ENCODE measurements around the gene ENOX2.
A peak's percentile ranks its signal among the peaks of the same experiment; 100 is the strongest.

The ENOX2 gene

DNA sequence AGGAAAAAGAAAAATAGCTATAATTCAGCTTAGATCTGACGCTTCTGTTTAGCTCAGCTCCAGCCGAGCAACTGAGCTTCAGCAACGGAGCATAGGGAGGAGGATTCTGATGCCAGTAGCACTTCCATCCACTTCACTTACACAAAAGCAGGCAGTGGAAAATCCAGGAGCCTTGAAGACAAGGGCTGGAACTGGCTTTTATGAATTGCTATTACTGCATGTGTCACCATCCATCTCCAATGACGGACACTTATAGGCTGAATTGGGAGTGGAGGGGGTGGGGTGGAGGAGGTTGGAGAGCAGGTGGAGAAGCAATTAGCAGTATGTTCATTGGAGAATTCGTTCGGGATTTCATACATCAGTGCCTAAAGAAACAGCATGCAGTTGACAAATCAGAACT is 15.6 kb downstream of the ENOX2 start:
- intact Hi-C loops (cut with DNase I): no loop called here
- DNase-seq: peak in 8 of 42 donors; percentile 2 to 41 (median 14)

- intact Hi-C loops (cut with DNase I): no loop called here
- DNase-seq: no peak
Observed at GRCh38 chrX:130885996-130886395, 17.0 kb downstream of the ENOX2 start.

- no peak for DNase-seq
- intact Hi-C loops (cut with DNase I): no loop called here
Observed at GRCh38 chrX:130885508-130885907, 17.5 kb downstream of the ENOX2 start.

- no peak for DNase-seq
- intact Hi-C loops (cut with DNase I): no loop called here
Observed at GRCh38 chrX:130884627-130885026, 18.4 kb downstream of the ENOX2 start.

DNA sequence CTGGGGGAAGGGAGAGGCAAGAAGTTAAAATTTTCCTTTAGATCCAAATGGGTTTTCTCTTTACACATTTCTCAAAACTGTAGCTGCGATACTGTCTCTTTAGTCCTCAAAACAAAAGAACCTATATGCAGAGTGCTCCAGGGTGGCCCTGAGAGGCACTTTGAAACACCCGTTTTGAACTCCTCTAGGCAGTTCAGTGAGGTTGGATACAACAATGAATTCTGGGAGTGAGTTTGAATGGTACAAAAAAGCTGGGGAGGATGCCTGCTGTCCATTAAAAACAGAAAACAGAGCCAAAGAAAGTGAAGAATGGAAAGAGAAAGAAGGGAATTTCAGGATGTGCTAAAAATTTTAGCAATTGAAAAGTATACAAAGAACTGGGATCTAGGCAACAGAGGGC is 23.1 kb downstream of the ENOX2 start:
- DNase-seq: no peak
- intact Hi-C loops (cut with DNase I): no loop called here

GRCh38 chrX:130878350-130879341 is 24.4 kb downstream of the ENOX2 start:
- peak in 23 of 42 donors; percentile 9 to 59 (median 15) for DNase-seq
- intact Hi-C loops (cut with DNase I): no loop called here

GRCh38 chrX:130877892-130878341 is 25.1 kb downstream of the ENOX2 start:
- DNase-seq: no peak
- intact Hi-C loops (cut with DNase I): no loop called here

GRCh38 chrX:130876226-130876625 is 26.8 kb downstream of the ENOX2 start:
- no peak for DNase-seq
- intact Hi-C loops (cut with DNase I): no loop called here

GRCh38 chrX:130874751-130875150 is 28.3 kb downstream of the ENOX2 start:
- intact Hi-C loops (cut with DNase I): no loop called here
- DNase-seq: no peak

- intact Hi-C loops (cut with DNase I): no loop called here
Observed at GRCh38 chrX:130869239-130869638, 33.8 kb downstream of the ENOX2 start.

DNA sequence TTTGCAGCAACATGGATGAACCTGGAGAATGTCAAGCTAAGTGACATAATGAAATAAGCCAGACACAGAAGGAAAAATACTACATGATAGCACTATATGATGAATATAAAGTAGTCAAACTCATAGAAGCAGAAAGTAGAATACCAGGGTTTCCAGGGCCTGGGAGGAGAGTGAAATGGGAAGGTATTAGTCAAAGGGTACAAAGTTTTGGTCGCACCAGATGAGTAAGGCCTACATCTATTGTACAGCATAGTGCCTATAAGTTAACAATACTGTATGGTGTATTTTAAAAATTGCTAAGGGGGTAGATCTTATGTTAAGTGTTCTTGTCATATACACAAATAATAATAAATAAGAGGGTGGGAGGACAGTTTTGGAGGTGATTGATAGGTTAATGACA is 41.5 kb downstream of the ENOX2 start:
- intact Hi-C loops (cut with DNase I): no loop called here
- DNase-seq: no peak

More at GRCh38 chrX:130869239-130869638, 33.8 kb downstream of the ENOX2 start:
- no peak for DNase-seq

- DNase-seq: no peak
- intact Hi-C loops (cut with DNase I): no loop called here
Observed at GRCh38 chrX:130857207-130857606, 45.8 kb downstream of the ENOX2 start.

GRCh38 chrX:130851569-130851968 is 51.4 kb downstream of the ENOX2 start:
- intact Hi-C loops (cut with DNase I): no loop called here
- no peak for DNase-seq

DNA sequence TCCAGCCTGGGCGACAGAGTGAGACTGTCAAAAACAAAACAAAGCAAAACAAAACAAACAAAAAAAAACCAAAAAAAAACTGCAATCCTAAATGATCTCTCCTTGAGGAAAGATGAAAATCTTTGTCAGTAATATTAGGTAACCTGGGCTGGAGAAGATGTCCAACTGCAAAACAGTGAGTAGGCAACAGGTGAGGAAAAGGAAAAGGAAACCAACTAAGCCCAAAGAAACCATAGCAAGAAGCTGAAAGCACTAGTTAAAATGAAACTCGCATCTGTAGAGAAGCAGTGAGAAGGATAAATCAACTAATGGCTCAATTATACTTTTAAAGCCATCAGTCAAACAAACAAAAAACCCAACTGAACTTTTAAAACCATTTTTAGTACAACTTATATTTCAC is 54.2 kb downstream of the ENOX2 start:
- DNase-seq: no peak
- intact Hi-C loops (cut with DNase I): no loop called here

GRCh38 chrX:130846746-130847145 is 56.3 kb downstream of the ENOX2 start:
- no peak for DNase-seq
- intact Hi-C loops (cut with DNase I): no loop called here

DNA sequence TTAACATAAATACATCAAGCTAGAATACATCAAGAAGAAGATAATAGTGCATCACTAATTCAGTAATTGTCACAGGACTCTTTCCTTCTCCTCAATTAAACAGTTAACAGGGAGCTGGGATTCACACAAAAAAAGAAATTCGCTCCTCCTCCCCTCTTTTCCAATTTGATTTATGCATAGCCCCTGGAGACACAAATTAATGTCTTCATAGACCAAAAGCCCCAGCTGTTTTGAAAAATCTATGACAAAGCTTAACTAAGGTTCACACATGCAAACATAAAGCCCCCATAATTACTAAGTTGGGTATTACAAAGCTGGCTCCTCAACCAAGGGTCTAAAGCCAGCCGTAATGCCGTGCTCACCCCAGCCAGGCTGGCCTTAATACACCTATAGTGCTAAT is 61.2 kb downstream of the ENOX2 start:
- no peak for DNase-seq
- intact Hi-C loops (cut with DNase I): no loop called here

- no peak for DNase-seq
- intact Hi-C loops (cut with DNase I): no loop called here
Observed at GRCh38 chrX:130840345-130840744, 62.7 kb downstream of the ENOX2 start.

- intact Hi-C loops (cut with DNase I): no loop called here
Observed at GRCh38 chrX:130836447-130836846, 66.6 kb downstream of the ENOX2 start.

DNA sequence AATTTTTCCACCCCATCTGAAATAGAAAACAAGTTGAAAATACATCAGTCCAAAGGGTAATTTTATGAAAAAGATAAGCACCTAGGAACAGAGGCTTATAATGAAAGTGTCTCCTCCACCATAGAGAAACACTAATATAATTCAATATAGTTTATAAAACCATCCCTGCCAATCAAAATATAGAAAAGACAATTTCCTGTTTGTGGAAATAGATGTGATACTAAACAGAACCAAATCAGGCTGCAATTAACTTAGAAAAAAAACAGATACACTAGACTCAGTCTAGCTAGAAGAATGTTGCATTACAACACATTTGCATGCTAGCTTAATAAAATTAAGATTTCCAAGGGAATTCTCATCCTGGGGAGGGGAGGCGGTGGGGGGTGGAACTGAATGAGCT is 68.2 kb downstream of the ENOX2 start:
- intact Hi-C loops (cut with DNase I): no loop called here

More at GRCh38 chrX:130836447-130836846, 66.6 kb downstream of the ENOX2 start:
- no peak for DNase-seq

GRCh38 chrX:130834149-130834548 is 68.9 kb downstream of the ENOX2 start:
- DNase-seq: no peak

More for the DNA sequence above, 68.2 kb downstream of the ENOX2 start:
- DNase-seq: no peak

GRCh38 chrX:130831347-130831722 is 71.7 kb downstream of the ENOX2 start:
- no peak for DNase-seq

More at GRCh38 chrX:130834149-130834548, 68.9 kb downstream of the ENOX2 start:
- intact Hi-C loops (cut with DNase I): no loop called here

More at GRCh38 chrX:130831347-130831722, 71.7 kb downstream of the ENOX2 start:
- intact Hi-C loops (cut with DNase I): no loop called here
